ENCODE data around the gene PLD1.

Gene PLD1

GRCh38 chr3:171745577-171746319 is 64.5 kb downstream of the PLD1 start:
- DNase-seq (ENCODE audit: low read depth) = no peak

- no peak for DNase-seq (ENCODE audit: low read depth)
Measured at GRCh38 chr3:171744158-171744741, 66.0 kb downstream of the PLD1 start.

GRCh38 chr3:171743327-171744157 is 66.7 kb downstream of the PLD1 start:
- DNase-seq (ENCODE audit: low read depth) = no peak

- no peak for DNase-seq (ENCODE audit: low read depth)
Measured at GRCh38 chr3:171741377-171741776, 68.9 kb downstream of the PLD1 start.

- no peak for DNase-seq (ENCODE audit: low read depth)
Measured at GRCh38 chr3:171736556-171736955, 73.7 kb downstream of the PLD1 start.

- no peak for DNase-seq (ENCODE audit: low read depth)
Measured at GRCh38 chr3:171733561-171733960, 76.7 kb downstream of the PLD1 start.

GRCh38 chr3:171732756-171733155 is 77.5 kb downstream of the PLD1 start:
- DNase-seq (ENCODE audit: low read depth) = no peak

GRCh38 chr3:171731691-171732090 is 78.6 kb downstream of the PLD1 start:
- no peak for DNase-seq (ENCODE audit: low read depth)

GRCh38 chr3:171729452-171730334 is 80.6 kb downstream of the PLD1 start:
- no peak for DNase-seq (ENCODE audit: low read depth)

- DNase-seq (ENCODE audit: low read depth) = no peak
Measured at GRCh38 chr3:171727288-171727687, 83.0 kb downstream of the PLD1 start.

GRCh38 chr3:171718493-171719185 is 91.6 kb downstream of the PLD1 start:
- DNase-seq (ENCODE audit: low read depth) = no peak

- DNase-seq (ENCODE audit: low read depth) = no peak
Measured at GRCh38 chr3:171715155-171715554, 95.1 kb downstream of the PLD1 start.

GRCh38 chr3:171712171-171712938 is 97.9 kb downstream of the PLD1 start:
- DNase-seq (ENCODE audit: low read depth) = no peak

- no peak for DNase-seq (ENCODE audit: low read depth)
Measured at GRCh38 chr3:171711461-171712170, 98.7 kb downstream of the PLD1 start.

GRCh38 chr3:171710359-171710758 is 99.9 kb downstream of the PLD1 start:
- DNase-seq (ENCODE audit: low read depth) = no peak

- DNase-seq (ENCODE audit: low read depth) = no peak
Measured at GRCh38 chr3:171704814-171705213, 105.5 kb downstream of the PLD1 start.

- no peak for DNase-seq (ENCODE audit: low read depth)
Measured at GRCh38 chr3:171704002-171704401, 106.3 kb downstream of the PLD1 start.

GRCh38 chr3:171703144-171703543 is 107.1 kb downstream of the PLD1 start:
- no peak for DNase-seq (ENCODE audit: low read depth)

GRCh38 chr3:171700653-171701052 is 109.6 kb downstream of the PLD1 start:
- no peak for DNase-seq (ENCODE audit: low read depth)

- no peak for DNase-seq (ENCODE audit: low read depth)
Measured at GRCh38 chr3:171700157-171700556, 110.1 kb downstream of the PLD1 start.
